ENCODE measurements around the gene CACNA1H.
"Not testable (repeated sequence)": the region's sequence is repeated elsewhere in the genome, so short reads cannot be mapped to it uniquely, and the experiment has no call there.

CACNA1H gene

DNA sequence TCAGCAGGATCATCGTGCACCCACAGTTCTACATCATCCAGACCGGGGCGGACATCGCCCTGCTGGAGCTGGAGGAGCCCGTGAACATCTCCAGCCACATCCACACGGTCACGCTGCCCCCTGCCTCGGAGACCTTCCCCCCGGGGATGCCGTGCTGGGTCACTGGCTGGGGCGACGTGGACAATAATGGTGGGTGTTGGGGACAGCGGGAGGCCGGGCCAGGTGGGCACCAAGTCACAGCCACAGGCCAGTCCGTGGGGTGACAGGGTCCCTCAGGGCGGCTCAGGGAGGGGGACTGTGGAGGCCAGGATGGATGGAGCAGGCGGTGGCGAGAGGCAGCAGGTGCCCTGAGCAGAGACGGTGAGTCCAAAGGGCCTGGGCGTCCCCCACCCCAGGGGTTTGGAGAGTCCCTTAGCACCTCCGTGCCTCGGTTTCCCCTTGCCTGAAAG lies 104.0 kb downstream of the CACNA1H start:
- no peak for DNase-seq

DNA sequence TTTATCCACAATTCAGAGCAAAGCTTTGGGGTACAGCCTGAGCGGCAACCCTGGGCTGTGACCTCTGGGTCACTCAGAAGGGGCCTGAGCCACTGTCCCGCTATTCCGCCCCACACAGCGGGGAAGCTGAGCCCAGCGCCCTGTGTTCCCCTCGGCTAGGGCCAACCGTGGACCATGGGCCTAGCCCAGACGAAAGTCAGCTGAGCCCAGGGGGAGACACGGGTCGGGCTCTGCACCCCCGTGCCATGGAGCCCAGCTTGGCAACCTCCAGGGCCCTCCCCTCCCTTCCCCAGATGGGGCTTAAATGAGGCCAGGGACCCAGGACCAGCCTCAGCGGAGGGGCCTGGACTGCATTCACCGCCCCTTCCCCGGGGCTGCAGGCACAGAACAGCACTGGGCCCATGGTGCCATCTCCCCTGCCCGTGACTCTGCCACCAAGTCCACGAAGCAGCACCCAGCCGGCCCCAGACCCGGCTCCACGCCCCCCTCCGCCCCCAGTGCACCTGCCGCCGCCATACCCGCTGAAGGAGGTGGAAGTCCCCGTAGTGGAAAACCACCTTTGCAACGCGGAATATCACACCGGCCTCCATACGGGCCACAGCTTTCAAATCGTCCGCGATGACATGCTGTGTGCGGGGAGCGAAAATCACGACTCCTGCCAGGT lies 104.8 kb downstream of the CACNA1H start:
- DNase-seq, result no peak

DNA sequence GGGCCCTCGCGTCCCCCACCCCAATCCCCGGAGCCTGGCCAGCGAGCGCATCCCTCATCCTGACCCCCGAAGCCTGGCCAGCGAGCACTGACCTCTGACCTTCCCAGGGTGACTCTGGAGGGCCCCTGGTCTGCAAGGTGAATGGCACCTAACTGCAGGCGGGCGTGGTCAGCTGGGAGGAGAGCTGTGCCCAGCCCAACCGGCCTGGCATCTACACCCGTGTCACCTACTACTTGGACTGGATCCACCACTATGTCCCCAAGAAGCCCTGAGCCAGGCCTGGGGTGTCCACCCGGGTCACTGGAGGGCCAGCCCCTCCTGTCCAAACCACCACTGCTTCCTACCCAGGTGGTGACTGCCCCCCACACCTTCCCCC lies 105.3 kb downstream of the CACNA1H start:
- no peak for DNase-seq

DNA sequence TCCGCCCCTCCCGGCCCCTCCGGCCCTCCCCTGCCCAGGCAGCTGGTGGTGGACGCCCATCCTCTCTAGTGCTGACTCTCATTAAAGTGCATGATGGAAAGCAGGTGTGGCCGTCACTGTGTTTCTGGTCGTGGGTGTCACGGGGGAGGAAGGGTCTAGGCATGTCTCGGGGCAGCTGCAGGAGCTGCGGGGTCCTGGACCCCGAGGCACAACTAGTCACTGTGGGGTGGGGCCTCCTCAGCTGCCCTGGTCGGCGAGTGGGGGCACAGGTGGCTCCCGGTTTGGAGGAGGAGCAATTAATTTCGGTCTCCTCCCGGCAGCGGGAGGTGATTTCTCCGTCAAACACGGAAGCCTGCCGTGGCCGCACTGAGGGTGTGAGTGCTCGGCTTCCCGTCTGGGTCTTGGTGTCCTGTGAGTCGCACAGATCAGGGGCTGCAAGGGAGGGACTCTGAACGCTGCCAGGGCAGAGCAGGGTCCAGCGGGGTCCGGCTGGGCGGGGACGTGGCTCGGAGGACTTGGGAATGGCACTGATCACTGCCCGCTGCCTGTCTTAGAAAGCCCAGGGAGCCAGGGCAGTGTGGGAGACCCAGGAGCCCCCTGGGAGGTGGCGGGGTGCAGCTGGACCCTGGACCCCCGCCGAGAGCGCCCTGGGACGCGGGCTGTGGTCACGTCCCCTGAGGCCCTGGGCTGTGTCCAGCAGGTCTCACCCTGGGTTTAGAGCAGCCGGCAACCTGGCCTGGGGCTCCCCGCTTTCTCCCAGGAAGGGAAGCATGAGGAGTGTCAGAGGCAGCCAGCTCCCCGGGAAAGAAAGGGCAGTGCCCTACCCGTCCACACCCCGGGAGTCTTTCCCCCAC lies 106.2 kb downstream of the CACNA1H start:
- DNase-seq, result no peak

DNA sequence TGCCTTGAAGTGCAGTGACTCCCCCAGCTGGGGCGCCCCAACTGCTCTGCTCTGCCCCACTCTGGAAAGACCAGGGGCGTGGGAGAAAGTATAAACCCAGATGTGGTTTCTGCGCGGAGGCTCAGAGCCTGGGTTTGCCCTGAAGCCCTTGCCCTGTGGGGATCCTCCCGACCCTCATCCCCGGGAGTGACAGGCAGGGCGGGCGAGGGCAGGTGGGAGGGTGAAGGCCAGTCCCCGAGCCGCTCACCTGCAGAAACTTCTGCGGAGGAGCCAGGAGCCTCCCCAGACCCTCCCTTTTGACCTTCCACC lies 106.8 kb downstream of the CACNA1H start:
- no peak for DNase-seq

DNA sequence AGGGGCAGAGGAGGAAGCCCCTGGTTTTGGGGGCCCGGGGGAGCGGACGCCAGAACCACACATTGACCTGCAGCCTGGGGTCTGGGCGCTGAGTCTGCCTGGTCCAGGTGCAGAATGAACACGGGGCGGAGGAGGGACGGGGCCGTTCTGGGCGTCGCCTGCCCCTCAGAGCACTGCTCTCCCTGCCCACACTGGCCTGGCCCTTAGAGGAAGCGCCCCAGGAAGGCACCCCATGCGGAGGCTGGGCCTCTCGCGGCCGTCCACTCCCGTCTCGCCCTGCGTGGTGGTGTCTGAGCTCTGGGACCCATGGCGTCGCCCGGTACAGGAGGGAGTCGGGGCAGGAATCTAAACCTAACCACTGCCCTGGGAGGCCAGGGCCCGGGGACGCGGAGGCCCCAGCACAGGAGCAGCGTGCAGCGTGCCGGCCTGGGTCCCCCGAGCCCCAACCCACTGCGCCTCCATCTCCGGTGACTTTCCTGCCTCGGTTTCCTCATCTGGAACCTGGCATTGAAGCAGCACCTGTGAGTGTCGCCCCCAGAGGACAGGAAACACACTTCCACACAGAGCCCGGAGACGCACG lies 107.3 kb downstream of the CACNA1H start:
- no peak for DNase-seq

DNA sequence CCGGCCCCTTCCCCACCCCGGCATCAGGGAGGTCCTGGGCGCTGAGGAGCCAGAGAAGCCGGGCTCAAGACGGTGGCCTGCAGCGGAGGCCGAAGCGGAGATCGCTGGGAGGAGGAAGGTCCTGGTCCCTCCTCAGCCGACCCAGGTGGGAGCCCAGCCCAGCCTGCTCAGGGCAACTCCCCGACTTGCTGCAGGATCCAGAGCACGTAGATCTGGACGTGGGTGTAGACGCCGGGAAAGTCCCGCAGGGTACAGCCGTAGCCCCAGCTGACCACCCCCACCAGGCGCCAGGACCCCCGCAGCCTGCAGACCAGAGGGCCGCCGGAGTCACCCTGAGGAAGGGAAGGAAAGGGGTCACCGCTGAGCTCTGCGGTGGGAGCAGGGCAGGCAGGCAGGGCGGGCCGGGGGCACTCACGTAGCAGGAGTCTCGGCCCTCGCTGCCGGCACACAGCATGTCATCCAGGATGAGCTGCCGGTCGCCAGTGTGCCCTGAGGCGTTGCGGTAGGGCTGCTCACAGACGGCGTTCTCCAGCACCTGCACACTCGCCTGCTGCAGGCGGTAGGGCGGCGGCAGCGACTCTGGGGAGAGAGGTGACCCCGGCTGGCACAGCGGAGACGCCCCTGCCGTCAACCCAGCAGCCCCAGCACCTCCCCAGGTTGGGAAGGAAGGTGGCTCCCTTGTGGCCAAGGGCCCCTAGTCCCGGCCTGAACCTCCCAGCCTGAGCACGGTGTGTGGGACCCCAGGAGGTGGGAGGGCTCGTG lies 108.4 kb downstream of the CACNA1H start:
- DNase-seq, result no peak

DNA sequence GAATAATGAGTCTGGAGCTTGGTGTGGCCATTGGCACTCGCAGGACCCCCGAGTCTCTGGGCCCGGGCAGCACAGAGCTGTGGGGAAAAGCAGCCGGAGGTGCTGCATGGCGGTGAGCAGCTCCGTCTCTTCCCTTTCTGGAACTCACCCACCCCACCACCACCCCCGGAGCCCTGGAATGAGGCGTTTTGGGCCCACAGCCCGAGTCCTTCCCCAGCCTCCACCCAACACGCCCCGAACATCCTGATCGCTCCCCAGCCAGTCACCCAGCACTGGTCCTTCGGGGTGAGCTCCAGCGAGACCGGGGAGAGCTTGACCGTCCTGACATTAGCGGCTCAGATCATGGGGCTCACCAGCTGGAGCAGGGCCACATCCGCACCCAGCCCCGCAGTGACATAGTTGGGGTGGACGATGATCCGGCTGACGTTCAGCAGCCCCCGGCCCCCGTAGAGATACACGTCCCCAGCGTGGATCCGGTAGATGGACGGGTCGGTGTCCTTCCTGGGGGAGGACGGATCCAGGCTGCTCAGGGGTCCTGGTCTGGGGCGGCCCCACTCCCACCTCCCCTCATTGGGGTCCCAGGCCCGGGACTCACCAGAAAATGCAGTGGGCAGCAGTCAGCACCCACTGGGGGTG lies 109.4 kb downstream of the CACNA1H start:
- no peak for DNase-seq

DNA sequence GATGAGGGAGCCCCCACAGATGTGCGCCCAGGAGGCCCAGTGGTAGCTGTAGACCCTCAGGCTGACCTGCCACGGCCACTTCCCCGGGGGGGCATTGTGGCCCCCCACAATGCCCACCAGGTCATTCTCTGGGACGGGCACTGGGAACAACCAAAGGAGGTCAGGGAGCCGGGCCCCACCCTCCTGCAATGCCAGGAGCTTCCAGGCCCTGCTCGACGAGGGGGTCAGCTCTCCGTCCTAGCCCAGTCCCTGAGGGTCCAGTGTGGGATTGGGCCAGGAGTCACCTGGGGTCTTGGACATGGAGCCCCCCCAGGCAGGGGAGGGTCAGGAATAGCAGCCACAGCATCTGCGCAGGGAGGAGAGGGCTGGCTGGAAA lies 109.9 kb downstream of the CACNA1H start:
- DNase-seq, result no peak

DNA sequence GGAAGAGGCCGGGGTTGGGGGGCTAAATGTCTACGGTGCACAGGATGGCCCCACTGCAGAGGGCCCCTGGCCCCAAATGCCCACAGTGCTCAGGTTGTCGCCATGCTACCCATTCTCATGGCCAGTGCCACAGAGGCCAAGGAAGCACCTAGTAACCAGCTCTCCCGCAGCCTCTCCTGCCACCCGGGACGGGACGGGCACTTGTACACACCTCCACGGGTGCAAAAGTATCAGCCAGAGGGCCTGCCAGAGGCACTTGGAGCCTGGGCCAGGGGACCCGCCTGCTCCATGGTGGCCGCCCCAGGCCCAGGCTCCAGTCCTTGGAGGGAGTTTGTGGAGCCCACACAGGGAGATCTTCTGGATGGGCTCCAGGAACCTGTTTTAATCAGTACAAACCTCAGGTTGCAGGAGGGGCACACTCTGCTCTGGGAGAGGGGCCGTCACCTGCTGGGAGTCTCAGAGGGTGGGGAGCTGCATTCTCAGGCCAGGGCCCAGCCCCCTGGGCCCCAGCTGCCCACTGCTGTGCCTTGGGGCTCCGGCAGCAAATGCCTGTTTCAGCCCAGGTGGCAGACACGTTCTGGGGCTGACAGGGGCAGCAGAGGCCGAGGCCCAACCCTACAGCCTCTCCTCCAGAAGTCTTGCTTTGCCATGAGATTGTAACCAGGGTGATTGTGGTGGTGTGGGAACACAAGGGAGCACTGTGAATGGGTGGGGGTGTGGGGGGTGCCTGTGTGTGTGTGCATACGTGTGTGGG lies 110.9 kb downstream of the CACNA1H start:
- no peak for DNase-seq

DNA sequence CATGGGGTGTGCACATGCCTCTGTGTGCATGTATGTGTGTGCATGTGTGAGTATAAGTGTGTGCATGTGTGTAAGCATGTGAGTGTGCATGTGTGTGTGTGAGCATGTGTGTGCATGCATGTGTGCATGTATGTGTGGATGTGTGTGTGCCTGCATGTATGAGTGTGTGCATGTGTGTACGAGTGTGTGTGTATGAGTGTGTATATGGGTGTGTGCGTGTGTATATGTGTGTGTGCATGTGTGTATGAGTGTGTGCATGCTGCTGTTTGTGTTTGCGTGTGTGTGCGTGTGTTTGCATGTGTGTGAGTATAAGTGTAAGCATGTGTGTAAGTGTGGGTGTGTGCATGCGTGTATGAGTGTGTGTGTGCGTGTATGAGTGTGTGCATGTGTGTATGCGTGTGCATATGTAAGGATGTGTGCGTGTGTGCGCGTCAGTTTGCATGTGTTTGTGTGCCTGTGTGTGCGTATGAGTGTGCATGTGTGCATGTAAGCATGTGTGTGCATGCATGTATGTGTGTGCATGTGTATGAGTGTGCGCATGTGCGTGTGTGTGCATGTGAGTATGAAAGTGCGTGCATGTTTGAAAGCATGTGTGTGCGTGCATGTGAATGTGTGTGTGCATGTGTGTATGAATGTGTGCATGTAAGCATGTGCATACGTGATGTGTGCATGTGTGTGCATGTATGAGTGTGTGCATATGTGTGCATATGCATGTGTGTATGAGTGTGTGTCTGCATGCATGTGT lies 111.6 kb downstream of the CACNA1H start:
- no peak for DNase-seq

DNA sequence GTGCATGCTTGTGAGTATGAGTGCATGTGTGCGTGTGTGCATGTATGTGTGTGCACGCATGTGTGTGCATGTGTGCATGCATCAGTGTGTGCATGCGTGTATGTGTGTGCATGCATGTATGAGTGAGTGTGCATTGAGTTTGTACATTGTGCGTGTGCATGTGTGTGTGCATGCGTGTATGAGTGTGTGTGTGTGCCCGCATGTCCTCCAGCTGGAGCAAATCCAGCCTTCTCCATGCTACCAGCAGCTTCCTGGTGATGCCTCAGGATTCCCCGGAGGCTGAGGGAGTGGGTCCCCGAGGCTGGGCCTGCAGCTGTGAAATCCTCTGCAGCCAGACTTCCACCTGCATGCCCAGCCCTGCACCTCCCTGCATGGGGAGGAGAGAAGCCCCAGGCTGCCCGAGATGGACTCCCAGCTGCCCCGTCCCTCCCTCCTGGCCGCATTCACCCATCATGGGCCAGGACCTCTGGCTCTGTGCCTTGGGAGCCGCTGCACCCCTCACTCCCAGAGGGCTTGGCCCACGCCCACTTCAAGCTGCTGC lies 112.3 kb downstream of the CACNA1H start:
- DNase-seq, result no peak

DNA sequence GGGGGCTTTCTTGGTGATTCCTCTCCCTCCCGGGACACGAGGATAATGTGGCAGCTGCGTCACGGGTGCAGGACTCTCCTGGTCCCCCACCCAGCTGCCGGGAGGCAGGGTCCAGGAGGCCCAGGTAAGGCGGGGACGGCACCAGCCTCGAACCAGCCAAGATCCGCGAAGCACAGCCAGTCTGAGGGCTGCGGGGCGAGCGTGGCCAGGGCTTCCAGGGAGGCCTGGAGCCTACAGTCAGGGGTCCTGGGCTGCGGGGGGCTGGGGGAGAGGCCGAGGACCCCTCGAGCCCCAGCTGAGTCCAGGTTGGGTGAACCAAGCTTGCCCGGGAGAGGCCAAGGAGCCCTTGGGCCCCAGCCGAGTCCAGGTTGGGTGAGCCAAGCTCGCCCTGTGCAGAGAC lies 112.9 kb downstream of the CACNA1H start:
- no peak for DNase-seq

DNA sequence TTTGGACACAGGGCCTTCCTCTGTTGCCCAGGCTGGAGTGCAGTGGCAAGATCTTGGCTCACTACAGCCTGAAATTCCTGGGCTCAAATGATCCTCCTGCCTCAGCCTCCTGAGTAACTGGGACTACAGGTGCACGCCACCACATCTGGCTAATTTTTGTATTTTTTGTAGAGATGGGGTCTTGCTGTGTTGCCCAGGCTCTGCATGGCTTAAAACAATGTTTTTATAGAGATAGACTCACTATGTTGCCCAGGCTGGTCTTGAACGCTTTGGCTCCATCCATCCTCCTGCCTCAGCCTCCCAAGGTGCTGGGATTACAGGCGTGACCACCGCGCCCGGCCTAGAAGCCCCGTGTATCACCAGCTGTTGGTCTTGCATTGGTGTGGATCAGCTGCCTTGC lies 116.5 kb downstream of the CACNA1H start:
- not testable (repeated sequence) for DNase-seq

DNA sequence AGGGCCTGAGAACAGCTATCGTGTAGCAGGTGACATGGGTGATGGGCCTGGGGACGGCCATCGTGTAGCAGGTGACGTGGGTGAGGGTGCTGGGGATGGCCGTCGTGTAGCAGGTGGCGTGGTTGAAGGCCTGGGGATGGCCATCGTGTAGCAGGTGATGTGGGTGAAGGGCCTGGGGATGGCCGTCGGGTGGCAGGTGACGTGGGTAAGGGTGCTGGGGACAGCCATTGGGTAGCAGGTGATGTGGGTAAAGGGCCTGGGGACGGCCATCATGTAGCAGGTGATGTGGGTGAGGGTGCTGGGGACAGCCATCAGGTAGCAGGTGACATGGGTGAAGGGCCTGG lies 118.4 kb downstream of the CACNA1H start:
- DNase-seq, result no peak

Measured in NCI-H774 (cell line).